SK-N-MC (cell line): ENCODE measurements around the gene HYAL2.

ENCODE experiments used
- EZH2 ChIP-seq: fragments of 200-600 bp; sonication (generic); IDR thresholded peaks from one replicate; pipeline ENCODE4 v1.6.1; 2017; ENCODE audit warnings: antibody characterized with exemption
- POLR2AphosphoS5 ChIP-seq: IDR thresholded peaks from 2 replicates; pipeline ENCODE4 v1.6.1; 2012; ENCODE audit warnings: mild to moderate bottlenecking, low read depth, low read length, borderline replicate concordance

DNA sequence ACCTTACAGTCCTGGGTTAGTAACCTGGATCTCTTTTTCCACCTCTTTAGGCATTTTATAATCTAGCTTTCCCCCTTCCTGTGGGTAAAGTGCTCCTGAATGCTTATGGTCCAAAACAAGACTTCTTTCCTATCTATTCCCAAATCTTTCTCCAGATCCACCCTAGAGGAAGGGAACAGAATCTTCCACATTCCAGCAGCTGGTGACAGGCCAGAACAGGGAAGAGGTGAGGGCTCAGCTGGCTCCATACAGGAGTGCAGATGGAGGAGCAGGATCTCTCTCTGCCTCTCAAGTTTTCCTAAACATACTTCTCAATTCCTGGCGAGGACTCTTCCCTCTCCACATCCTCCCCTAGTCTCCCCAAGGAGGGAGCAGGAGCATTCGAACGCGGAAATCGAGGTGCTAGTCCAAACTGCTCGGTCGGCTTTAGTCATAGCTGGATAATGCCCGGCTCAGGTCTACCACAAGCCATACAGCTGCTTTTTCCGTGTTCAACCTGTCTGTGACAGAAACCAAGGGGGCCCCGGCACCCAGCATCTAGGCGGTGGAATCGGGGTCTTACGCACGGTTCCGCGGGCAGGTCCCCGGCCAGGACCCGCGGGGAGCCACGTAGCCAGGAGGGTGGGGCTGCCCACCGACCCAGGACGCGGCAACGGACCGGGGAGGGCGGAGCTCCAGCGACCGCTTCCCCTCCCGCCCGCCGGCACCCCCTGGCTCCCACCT is 14.1 kb upstream of the HYAL2 start:
- TF ChIP-seq EZH2 (no peak), POLR2AphosphoS5 (no peak)
